ENCODE results near the gene TPM1. TPM values are rescaled to one million over a fixed set of nuclear protein-coding genes. Genes with fewer than 3 reads are reported as not detected.

Gene TPM1
- polyA plus RNA-seq, 1 of the 3 experiments (the other 2 are of a cell fraction), result 1,371 TPM

DNA sequence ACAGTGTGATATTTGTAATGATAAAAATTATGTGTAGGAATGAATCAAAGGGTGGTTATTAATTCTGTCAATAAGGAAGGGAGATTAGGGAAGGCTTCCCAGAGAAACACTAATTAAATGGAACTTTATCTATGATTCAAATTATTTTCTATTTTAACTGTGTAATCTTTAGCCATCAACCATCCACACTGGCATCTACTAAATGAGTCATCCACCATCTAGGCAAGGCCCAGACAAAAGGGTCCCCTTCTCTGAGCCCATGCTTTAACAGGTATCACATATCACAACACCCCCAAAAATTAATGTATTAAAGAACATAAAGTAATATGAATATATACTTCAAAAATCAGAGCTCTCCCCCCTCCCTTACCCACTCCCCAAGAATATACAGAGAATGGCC lies 19.9 kb upstream of the TPM1 start:
- no peak overlapping the region for H3K4me3 ChIP-seq (ENCODE audit: low read depth in 2 of 2, low read length in 1 of 2)
- peak overlapping the region; percentile 67 for H3K9ac ChIP-seq
- H3K79me2 ChIP-seq (ENCODE audit: insufficient read depth), result 0 out of 2 replicates have a peak, but pooled peaks cover 5% of the 10 kb centered on the region
- H3K4me2 ChIP-seq, result peak overlapping the region; percentile 64
- H3K36me3 ChIP-seq (replicated peaks in 1 of 2; ENCODE audit: control insufficient read depth in 1 of 2, insufficient read depth in 2 of 2, low read length in 1 of 2), result no peaks in the 10 kb centered on the region
- POLR2A ChIA-PET, result no interaction called here
- H3K27me3 ChIP-seq (ENCODE audit: insufficient read depth), result no peaks in the 10 kb centered on the region
- CTCF ChIA-PET, result interaction anchor here (1.1 to 1.4 kb wide), 2 partner anchors 18 to 280 kb away, joined by 3 to 4 read pairs; no protein-coding TSS in a partner anchor
- no peak for DNase-seq
- no peak overlapping the region for H2AFZ ChIP-seq (ENCODE audit: low read depth)
- peaks cover 64% of the 10 kb centered on the region for H3F3A ChIP-seq (replicated peaks; ENCODE audit: insufficient read depth)
- no peaks in the 10 kb centered on the region for H3K9me2 ChIP-seq
- peaks cover 6 to 42% of the 10 kb centered on the region in 2 experiments for H3K4me1 ChIP-seq (ENCODE audit: control insufficient read depth in 1 of 2, insufficient read depth in 2 of 2, low read depth in 1 of 2, low read length in 1 of 2)
- H3K9me3 ChIP-seq, result no peaks in the 10 kb centered on the region
- H3K27ac ChIP-seq (ENCODE audit: low read depth in 2 of 2, low read length in 1 of 2), result peak overlapping the region; percentile 76 to 97; a peak in 3 of 4 replicates
- no peaks in the 10 kb centered on the region for H4K20me1 ChIP-seq (ENCODE audit: insufficient read depth)
- TF ChIP-seq, protein P1, sequence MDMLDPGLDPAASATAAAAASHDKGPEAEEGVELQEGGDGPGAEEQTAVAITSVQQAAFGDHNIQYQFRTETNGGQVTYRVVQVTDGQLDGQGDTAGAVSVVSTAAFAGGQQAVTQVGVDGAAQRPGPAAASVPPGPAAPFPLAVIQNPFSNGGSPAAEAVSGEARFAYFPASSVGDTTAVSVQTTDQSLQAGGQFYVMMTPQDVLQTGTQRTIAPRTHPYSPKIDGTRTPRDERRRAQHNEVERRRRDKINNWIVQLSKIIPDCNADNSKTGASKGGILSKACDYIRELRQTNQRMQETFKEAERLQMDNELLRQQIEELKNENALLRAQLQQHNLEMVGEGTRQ (IDR thresholded peaks at IDR 0.05; ENCODE audit: borderline replicate concordance, low read depth, low read length), result no peak
- TF ChIP-seq RFX5 (IDR thresholded peaks at IDR 0.05; ENCODE audit: low read length) (no peak), FOSL2 (IDR thresholded peaks at IDR 0.05; ENCODE audit: borderline replicate concordance, low read depth) (peak; percentile 46; the same call in 1 of the 2 replicates), TCF12 (IDR thresholded peaks at IDR 0.05) (peak; percentile 41; the same call in 1 of the 2 replicates), RXRA (IDR thresholded peaks at IDR 0.05; ENCODE audit: borderline replicate concordance, low read depth) (no peak), NRF1 (IDR thresholded peaks at IDR 0.05; ENCODE audit: low read depth, low read length) (no peak), YY1 (IDR thresholded peaks at IDR 0.05; ENCODE audit: low read depth) (no peak), RAD21 (IDR thresholded peaks at IDR 0.05; ENCODE audit: low read length) (no peak), TAF1 (IDR thresholded peaks at IDR 0.05; ENCODE audit: borderline replicate concordance, low read depth, low read length) (no peak), NFIC (IDR thresholded peaks at IDR 0.05; ENCODE audit: borderline replicate concordance) (0 out of 2 replicates have a peak, but pooled peaks have one; percentile 18), GATA2 (CRISPR knock-in tag; IDR thresholded peaks at IDR 0.05) (no peak), GABPA (IDR thresholded peaks at IDR 0.05; ENCODE audit: low read depth) (no peak), EZH2phosphoT487 (IDR thresholded peaks at IDR 0.05; ENCODE audit: borderline replicate concordance, low read depth) (no peak), FOXJ3 (CRISPR knock-in tag; IDR thresholded peaks at IDR 0.05) (no peak), ELF1 (IDR thresholded peaks at IDR 0.05) (no peak), EP300 (IDR thresholded peaks at IDR 0.05; ENCODE audit: borderline replicate concordance in 1 of 2, low read depth in 1 of 2, low read length in 1 of 2) (no peak; a peak in 1 of 4 replicates), MEF2A (IDR thresholded peaks at IDR 0.05; ENCODE audit: borderline replicate concordance, low read depth) (no peak), JUND (IDR thresholded peaks at IDR 0.05) (peak; percentile 65), MXI1 (IDR thresholded peaks at IDR 0.05; ENCODE audit: low read depth, low read length) (no peak), FOXM1 (IDR thresholded peaks at IDR 0.05; ENCODE audit: low read depth) (no peak)
- TF ChIP-seq, protein P2, sequence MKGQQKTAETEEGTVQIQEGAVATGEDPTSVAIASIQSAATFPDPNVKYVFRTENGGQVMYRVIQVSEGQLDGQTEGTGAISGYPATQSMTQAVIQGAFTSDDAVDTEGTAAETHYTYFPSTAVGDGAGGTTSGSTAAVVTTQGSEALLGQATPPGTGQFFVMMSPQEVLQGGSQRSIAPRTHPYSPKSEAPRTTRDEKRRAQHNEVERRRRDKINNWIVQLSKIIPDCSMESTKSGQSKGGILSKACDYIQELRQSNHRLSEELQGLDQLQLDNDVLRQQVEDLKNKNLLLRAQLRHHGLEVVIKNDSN (IDR thresholded peaks at IDR 0.05; ENCODE audit: borderline replicate concordance, low read depth), result no peak
- TF ChIP-seq, protein P3, sequence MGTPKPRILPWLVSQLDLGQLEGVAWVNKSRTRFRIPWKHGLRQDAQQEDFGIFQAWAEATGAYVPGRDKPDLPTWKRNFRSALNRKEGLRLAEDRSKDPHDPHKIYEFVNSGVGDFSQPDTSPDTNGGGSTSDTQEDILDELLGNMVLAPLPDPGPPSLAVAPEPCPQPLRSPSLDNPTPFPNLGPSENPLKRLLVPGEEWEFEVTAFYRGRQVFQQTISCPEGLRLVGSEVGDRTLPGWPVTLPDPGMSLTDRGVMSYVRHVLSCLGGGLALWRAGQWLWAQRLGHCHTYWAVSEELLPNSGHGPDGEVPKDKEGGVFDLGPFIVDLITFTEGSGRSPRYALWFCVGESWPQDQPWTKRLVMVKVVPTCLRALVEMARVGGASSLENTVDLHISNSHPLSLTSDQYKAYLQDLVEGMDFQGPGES (IDR thresholded peaks at IDR 0.05; ENCODE audit: low read depth, low read length), result no peak
- TF ChIP-seq, protein P4, sequence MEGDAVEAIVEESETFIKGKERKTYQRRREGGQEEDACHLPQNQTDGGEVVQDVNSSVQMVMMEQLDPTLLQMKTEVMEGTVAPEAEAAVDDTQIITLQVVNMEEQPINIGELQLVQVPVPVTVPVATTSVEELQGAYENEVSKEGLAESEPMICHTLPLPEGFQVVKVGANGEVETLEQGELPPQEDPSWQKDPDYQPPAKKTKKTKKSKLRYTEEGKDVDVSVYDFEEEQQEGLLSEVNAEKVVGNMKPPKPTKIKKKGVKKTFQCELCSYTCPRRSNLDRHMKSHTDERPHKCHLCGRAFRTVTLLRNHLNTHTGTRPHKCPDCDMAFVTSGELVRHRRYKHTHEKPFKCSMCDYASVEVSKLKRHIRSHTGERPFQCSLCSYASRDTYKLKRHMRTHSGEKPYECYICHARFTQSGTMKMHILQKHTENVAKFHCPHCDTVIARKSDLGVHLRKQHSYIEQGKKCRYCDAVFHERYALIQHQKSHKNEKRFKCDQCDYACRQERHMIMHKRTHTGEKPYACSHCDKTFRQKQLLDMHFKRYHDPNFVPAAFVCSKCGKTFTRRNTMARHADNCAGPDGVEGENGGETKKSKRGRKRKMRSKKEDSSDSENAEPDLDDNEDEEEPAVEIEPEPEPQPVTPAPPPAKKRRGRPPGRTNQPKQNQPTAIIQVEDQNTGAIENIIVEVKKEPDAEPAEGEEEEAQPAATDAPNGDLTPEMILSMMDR (IDR thresholded peaks at IDR 0.05), result no peak
- TF ChIP-seq, protein P5, sequence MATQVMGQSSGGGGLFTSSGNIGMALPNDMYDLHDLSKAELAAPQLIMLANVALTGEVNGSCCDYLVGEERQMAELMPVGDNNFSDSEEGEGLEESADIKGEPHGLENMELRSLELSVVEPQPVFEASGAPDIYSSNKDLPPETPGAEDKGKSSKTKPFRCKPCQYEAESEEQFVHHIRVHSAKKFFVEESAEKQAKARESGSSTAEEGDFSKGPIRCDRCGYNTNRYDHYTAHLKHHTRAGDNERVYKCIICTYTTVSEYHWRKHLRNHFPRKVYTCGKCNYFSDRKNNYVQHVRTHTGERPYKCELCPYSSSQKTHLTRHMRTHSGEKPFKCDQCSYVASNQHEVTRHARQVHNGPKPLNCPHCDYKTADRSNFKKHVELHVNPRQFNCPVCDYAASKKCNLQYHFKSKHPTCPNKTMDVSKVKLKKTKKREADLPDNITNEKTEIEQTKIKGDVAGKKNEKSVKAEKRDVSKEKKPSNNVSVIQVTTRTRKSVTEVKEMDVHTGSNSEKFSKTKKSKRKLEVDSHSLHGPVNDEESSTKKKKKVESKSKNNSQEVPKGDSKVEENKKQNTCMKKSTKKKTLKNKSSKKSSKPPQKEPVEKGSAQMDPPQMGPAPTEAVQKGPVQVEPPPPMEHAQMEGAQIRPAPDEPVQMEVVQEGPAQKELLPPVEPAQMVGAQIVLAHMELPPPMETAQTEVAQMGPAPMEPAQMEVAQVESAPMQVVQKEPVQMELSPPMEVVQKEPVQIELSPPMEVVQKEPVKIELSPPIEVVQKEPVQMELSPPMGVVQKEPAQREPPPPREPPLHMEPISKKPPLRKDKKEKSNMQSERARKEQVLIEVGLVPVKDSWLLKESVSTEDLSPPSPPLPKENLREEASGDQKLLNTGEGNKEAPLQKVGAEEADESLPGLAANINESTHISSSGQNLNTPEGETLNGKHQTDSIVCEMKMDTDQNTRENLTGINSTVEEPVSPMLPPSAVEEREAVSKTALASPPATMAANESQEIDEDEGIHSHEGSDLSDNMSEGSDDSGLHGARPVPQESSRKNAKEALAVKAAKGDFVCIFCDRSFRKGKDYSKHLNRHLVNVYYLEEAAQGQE (IDR thresholded peaks at IDR 0.05; ENCODE audit: low read depth, low read length), result no peak
- TF ChIP-seq, protein P6, sequence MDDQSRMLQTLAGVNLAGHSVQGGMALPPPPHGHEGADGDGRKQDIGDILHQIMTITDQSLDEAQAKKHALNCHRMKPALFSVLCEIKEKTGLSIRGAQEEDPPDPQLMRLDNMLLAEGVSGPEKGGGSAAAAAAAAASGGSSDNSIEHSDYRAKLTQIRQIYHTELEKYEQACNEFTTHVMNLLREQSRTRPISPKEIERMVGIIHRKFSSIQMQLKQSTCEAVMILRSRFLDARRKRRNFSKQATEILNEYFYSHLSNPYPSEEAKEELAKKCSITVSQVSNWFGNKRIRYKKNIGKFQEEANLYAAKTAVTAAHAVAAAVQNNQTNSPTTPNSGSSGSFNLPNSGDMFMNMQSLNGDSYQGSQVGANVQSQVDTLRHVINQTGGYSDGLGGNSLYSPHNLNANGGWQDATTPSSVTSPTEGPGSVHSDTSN (IDR thresholded peaks at IDR 0.05), result no peak
- TF ChIP-seq, protein P7, sequence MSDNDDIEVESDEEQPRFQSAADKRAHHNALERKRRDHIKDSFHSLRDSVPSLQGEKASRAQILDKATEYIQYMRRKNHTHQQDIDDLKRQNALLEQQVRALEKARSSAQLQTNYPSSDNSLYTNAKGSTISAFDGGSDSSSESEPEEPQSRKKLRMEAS (IDR thresholded peaks at IDR 0.05; ENCODE audit: low read depth), result no peak
